CD4-positive, CD25-positive, alpha-beta regulatory T cell (primary cell): Measurements from ENCODE around the gene TMEM50A. TPM values are rescaled to one million over a fixed set of nuclear protein-coding genes. Genes with fewer than 3 reads are reported as not detected.
"Not testable (repeated sequence)": the region's sequence is repeated elsewhere in the genome, so short reads cannot be mapped to it uniquely, and the experiment has no call there.

ENCODE experiments used
- ATAC-seq, 2 donors: fragments of 150-1000 bp; cut with Tn5 transposase; one replicate each; pipeline ENCODE4 v1.10.0; 2021; ENCODE audit warnings: low read depth in 2 of 2, moderate number of reproducible peaks in 2 of 2, moderate library complexity in 1 of 2
- DNase-seq, 3 donors: peaks; one replicate each; pipeline versions ENCODE4 v3.0.0 to v3.0.0-alpha.2; 2012 to 2022; ENCODE audit warnings: mixed read lengths in 1 of 3
- H3K27ac ChIP-seq: one replicate; pipeline ENCODE4 v1.7.0; 2013; ENCODE audit warnings: mild to moderate bottlenecking, low read length; ENCODE audit not compliant: insufficient read depth, poor library complexity, severe bottlenecking
- H3K27me3 ChIP-seq: one replicate; pipeline ENCODE4 v1.7.0; 2013; ENCODE audit warnings: low read length; ENCODE audit not compliant: control insufficient read depth, insufficient read depth
- H3K36me3 ChIP-seq: one replicate; pipeline ENCODE4 v1.7.0; 2013; ENCODE audit warnings: mild to moderate bottlenecking, low read length, moderate library complexity; ENCODE audit not compliant: control insufficient read depth, insufficient read depth
- H3K4me1 ChIP-seq: 2 replicates; pipeline ENCODE4 v1.7.0; 2013; ENCODE audit warnings: mild to moderate bottlenecking, low read length; ENCODE audit not compliant: insufficient read depth, control insufficient read depth, poor library complexity, severe bottlenecking
- H3K4me3 ChIP-seq: one replicate; pipeline ENCODE4 v1.7.0; 2013; ENCODE audit warnings: low read depth, mild to moderate bottlenecking, low read length, moderate library complexity
- H3K9me3 ChIP-seq, 2 experiments: 1 replicate in 1 of 2; 2 replicates in 1 of 2; pipeline ENCODE4 v1.7.0; 2013; ENCODE audit warnings: low read length in 2 of 2, mild to moderate bottlenecking in 1 of 2, moderate library complexity in 1 of 2; ENCODE audit not compliant: control insufficient read depth in 2 of 2
- H3K27ac Mint-ChIP-seq, 3 donors: one replicate each; pipeline ENCODE4 v1.8.0; 2020 to 2022; ENCODE audit warnings: mild to moderate bottlenecking in 3 of 3, mixed read lengths in 3 of 3, moderate library complexity in 2 of 3
- H3K27me3 Mint-ChIP-seq: one replicate; pipeline ENCODE4 v1.8.0; 2022; ENCODE audit warnings: mild to moderate bottlenecking, mixed read lengths
- H3K36me3 Mint-ChIP-seq: one replicate; pipeline ENCODE4 v1.8.0; 2020; ENCODE audit warnings: mixed read lengths
- H3K4me1 Mint-ChIP-seq, 4 donors: one replicate each; pipeline ENCODE4 v1.8.0; 2020 to 2022; ENCODE audit warnings: mixed read lengths in 4 of 4, mild to moderate bottlenecking in 1 of 4
- H3K4me3 Mint-ChIP-seq, 4 donors: one replicate each; pipeline ENCODE4 v1.8.0; 2020 to 2022; ENCODE audit warnings: mild to moderate bottlenecking in 4 of 4, mixed read lengths in 4 of 4, moderate library complexity in 3 of 4
- H3K9me3 Mint-ChIP-seq, 7 donors: one replicate each; pipeline ENCODE4 v1.8.0; 2020 to 2022; ENCODE audit warnings: mixed read lengths in 7 of 7, mild to moderate bottlenecking in 3 of 7, moderate library complexity in 2 of 7
- polyA plus RNA-seq, 4 donors: library from polyadenylated mRNA; unstranded; fragments of 300-500 nt; fragmentation: Illumina TruSeq; gene quantifications; one replicate each; pipeline ENCODE4 v1.2.3, GENCODE V29; 2021
- total RNA-seq: library from RNA; stranded (reverse); gene quantifications from one replicate; pipeline ENCODE4 v1.2.3, GENCODE V29; 2022

The TMEM50A gene
- total and polyA plus RNA-seq, 5 donors from 2014 or later, result 127 to 326 (median 238) TPM

DNA sequence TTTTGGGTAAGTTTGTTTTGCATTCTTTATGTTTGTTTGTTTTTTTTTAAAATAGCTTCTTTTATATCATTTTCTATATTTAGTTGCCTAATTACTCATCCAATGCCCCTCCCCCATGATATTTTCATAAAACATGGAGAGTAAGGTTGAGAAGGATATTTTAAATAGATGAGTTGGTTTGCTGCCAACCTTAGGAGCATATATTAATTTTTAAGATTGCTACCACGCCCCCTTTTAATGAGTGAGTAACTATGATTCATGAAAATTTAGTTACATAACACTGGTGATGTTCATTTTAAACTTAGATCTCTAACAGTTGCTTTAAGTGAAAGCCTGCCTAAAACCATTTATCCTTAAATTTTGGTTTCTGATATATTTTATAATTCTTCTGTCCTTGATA is 18.7 kb downstream of the TMEM50A start:
- Histone ChIP-seq H3K4me1 (peaks cover 10% of the 10 kb centered on the region), H3K9me3 (no peaks in the 10 kb centered on the region), H3K36me3 (peaks cover 69% of the 10 kb centered on the region), H3K4me3 (no peak overlapping the region), H3K27ac (peak overlapping the region; percentile 53), H3K27me3 (no peaks in the 10 kb centered on the region)
- DNase-seq, result no peak
- peaks cover 26% of the 10 kb centered on the region for H3K36me3 Mint-ChIP-seq
- ATAC-seq, result peak; percentile 40 to 50
- H3K4me1 Mint-ChIP-seq, result peaks cover 11 to 28% (median 26%) of the 10 kb centered on the region in 4 donors
- no peaks in the 10 kb centered on the region for H3K9me3 Mint-ChIP-seq
- no peak overlapping the region for H3K4me3 Mint-ChIP-seq
- H3K27me3 Mint-ChIP-seq, result no peaks in the 10 kb centered on the region
- peak overlapping the region; percentile 72 to 95 (median 81) for H3K27ac Mint-ChIP-seq

DNA sequence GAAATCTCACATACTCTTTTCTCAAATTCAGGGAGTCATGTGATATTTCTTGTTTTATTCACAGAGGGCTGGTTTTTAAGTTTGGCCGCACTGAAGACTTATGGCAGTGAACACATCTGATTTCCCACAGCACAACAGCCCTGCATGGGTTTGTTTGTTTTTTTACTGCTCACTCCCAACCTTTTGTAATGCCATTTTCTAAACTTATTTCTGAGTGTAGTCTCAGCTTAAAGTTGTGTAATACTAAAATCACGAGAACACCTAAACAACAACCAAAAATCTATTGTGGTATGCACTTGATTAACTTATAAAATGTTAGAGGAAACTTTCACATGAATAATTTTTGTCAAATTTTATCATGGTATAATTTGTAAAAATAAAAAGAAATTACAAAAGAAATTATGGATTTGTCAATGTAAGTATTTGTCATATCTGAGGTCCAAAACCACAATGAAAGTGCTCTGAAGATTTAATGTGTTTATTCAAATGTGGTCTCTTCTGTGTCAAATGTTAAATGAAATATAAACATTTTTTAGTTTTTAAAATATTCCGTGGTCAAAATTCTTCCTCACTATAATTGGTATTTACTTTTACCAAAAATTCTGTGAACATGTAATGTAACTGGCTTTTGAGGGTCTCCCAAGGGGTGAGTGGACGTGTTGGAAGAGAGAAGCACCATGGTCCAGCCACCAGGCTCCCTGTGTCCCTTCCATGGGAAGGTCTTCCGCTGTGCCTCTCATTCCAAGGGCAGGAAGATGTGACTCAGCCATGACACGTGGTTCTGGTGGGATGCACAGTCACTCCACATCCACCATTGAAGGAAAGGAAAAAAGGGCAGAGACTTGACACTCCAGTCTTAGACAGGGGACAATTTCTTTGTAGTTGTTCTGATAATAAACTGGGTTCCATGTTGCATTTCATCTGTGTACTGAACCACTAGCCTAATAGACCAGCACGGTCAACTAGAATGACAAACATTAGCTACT is 22.8 kb downstream of the TMEM50A start:
- no peak for ATAC-seq
- H3K4me1 ChIP-seq, result peaks cover 8% of the 10 kb centered on the region
- no peaks in the 10 kb centered on the region for H3K9me3 Mint-ChIP-seq
- peaks cover 2 to 19% (median 17%) of the 10 kb centered on the region in 4 donors for H3K4me1 Mint-ChIP-seq
- no peak overlapping the region for H3K27ac ChIP-seq
- no peaks in the 10 kb centered on the region for H3K27me3 Mint-ChIP-seq
- peak overlapping the region in 1 of 3 donors; percentile 29 for H3K27ac Mint-ChIP-seq
- no peaks in the 10 kb centered on the region for H3K27me3 ChIP-seq
- H3K36me3 ChIP-seq, result peaks cover 42% of the 10 kb centered on the region
- peaks cover 26% of the 10 kb centered on the region for H3K36me3 Mint-ChIP-seq
- DNase-seq, result no peak
- no peak overlapping the region for H3K4me3 Mint-ChIP-seq
- no peak overlapping the region for H3K4me3 ChIP-seq
- H3K9me3 ChIP-seq, result no peaks in the 10 kb centered on the region

DNA sequence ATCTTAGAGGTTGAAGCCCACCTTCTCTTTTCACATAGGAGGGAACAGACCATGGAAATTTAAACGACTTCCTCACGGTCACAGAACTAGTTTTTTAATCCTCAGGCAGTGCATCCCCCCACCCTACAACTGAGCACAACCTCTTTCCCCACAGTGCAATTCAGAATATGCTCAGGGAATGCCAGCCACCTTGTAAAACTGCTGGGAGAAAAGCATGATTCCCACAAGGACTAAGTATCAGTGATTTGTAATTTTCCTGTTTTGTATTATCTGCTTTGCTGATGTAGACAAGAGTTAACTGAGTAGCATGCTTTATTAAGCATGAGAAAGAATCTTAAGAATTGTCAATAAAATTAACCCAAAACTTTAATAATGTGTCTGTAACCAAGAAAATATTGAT is 23.8 kb downstream of the TMEM50A start:
- Mint-ChIP-seq H3K27me3 (no peaks in the 10 kb centered on the region), H3K27ac (peak overlapping the region in 2 of 3 donors; percentile 29 to 46), H3K4me3 (no peak overlapping the region), H3K9me3 (no peaks in the 10 kb centered on the region), H3K36me3 (peaks cover 20% of the 10 kb centered on the region), H3K4me1 (peaks cover 0 to 13% (median 9%) of the 10 kb centered on the region in 4 donors)
- Histone ChIP-seq H3K9me3 (no peaks in the 10 kb centered on the region), H3K27ac (no peak overlapping the region), H3K4me3 (no peak overlapping the region), H3K36me3 (peaks cover 37% of the 10 kb centered on the region), H3K27me3 (no peaks in the 10 kb centered on the region), H3K4me1 (no peaks in the 10 kb centered on the region)
- DNase-seq, result no peak
- ATAC-seq, result no peak

DNA sequence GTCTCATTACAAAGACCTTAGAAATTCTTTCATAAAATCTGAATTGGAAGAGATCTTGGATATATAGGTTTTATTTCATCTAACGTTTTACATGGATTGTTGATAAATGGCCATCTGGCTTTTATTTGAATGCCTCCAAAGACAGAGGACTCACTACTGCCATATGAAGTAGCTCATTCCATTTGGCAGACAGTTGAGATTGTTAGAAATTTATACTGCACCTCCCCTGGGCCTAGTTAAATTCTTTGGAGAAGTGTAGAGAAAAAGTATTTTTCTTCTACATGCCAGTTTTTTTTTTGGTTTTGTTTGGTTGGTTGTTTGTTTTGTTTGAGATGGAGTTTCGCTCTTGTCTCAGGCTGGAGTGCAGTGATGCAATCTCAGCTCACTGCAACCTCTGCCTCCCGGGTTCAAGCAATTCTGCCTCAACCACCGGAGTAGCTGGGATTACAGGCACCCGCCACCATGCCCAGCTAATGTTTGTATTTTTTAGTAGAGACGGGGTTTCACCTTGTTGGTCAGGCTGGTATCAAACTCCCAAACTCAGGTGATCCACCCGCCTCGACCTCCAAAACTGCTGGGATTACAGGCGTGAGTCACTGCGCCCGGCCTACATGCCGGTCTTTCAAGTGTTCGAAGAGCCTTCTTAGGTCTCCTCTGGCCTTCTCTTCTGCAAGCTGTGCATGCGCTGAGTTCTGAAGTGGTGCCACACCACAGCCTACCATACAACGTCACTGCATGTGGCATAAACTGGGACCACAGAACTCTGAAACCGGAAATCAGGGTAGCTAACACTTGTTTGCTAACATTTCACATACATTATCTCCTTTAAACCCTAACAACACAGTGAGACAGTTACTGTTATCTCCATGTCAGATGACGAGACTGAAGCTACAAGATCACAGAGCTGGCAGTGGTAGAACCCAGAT is 24.8 kb downstream of the TMEM50A start:
- H3K27ac Mint-ChIP-seq, H3K4me3 Mint-ChIP-seq: not testable (repeated sequence)

DNA sequence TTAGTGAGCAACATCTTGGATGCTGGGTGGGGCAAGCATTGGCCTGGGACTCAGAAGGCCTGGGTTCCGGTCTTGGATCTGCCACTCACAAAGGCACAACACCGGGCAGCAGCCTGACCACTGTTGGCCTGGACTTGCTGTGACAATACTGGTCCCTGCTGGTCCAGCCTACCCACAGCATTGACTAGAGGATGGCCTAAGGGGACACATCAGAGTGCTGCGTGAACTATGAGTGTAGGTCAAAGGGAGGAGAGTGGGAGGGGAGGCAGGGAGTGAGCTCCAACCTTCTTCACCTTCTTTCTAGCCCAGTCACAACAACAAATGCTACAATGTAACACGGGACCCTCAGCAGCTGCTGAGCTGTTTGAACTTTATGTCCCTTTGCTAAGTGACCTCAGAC is 31.1 kb downstream of the TMEM50A start:
- Mint-ChIP-seq H3K27ac (no peak overlapping the region), H3K36me3 (no peaks in the 10 kb centered on the region), H3K9me3 (peaks cover 0 to 2% (median 0%) of the 10 kb centered on the region in 7 donors), H3K4me3 (no peak overlapping the region), H3K4me1 (no peaks in the 10 kb centered on the region), H3K27me3 (no peaks in the 10 kb centered on the region)
- Histone ChIP-seq H3K4me3 (no peak overlapping the region), H3K36me3 (no peaks in the 10 kb centered on the region), H3K27me3 (no peaks in the 10 kb centered on the region), H3K4me1 (no peaks in the 10 kb centered on the region), H3K27ac (no peak overlapping the region), H3K9me3 (no peaks in the 10 kb centered on the region)
- DNase-seq (no peak), ATAC-seq (no peak)

More for the DNA sequence above, 24.8 kb downstream of the TMEM50A start:
- not testable (repeated sequence) for H3K27ac ChIP-seq, H3K4me1 Mint-ChIP-seq, H3K4me3 ChIP-seq, H3K9me3 ChIP-seq, H3K27me3 Mint-ChIP-seq, H3K9me3 Mint-ChIP-seq, DNase-seq, H3K4me1 ChIP-seq, H3K27me3 ChIP-seq
- H3K36me3 Mint-ChIP-seq, result peaks cover 16% of the 10 kb centered on the region
- peak; percentile 83 to 94 for ATAC-seq
- H3K36me3 ChIP-seq, result peaks cover 34% of the 10 kb centered on the region

DNA sequence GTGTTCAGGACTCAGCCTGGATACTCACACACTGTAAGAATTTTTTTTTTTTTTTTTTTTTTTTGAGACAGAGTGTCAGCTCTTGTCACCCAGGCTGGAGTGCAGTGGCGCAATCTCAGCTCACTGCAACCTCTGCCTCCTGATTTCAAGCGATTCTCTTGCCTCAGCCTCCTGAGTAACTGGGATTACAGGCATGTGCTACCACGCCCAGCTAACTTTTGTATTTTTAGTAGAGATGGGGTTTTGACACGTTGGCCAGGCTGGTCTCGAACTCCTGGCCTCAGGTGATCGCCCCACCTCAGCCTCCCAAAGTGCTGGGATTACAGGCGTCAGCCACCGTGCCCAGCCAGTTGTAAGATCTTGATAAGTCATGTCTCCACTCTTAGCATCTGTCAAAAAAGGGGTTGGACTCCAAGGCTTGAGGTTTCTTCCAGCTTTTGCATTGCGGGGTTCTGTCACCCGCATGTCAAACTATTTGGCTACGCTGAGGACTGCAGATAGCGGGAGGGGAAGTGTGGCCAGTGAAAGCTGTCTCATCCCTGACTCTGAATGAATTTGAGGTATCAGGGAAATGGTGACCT is 31.6 kb downstream of the TMEM50A start:
- not testable (repeated sequence) for H3K4me1 Mint-ChIP-seq, ATAC-seq, H3K36me3 ChIP-seq, H3K27ac Mint-ChIP-seq, DNase-seq, H3K27ac ChIP-seq, H3K27me3 ChIP-seq, H3K4me1 ChIP-seq, H3K4me3 ChIP-seq, H3K9me3 ChIP-seq, H3K27me3 Mint-ChIP-seq, H3K4me3 Mint-ChIP-seq, H3K9me3 Mint-ChIP-seq, H3K36me3 Mint-ChIP-seq

DNA sequence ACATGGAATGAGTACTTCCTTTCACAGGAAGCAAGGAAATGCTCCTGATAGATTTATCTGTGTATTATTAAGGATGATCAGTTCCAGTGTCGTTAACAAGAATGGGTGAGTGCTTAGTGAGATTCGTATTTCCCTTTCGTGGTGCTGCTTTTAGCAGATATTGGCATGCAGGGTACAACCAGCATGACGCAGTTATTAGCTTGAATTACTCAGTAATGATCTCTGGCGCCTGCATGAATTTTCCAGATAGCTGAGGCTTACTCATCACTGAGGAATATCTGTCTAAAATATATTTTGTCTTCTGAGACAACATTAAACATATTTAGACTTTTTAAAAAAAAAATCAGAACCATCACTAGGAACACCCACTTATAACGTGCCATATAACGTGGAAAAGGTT is 33.6 kb downstream of the TMEM50A start:
- H3K27me3 ChIP-seq, H3K4me1 Mint-ChIP-seq, H3K27ac Mint-ChIP-seq, ATAC-seq, H3K36me3 Mint-ChIP-seq, H3K9me3 ChIP-seq, DNase-seq, H3K4me3 Mint-ChIP-seq, H3K4me3 ChIP-seq, H3K4me1 ChIP-seq, H3K27ac ChIP-seq, H3K9me3 Mint-ChIP-seq, H3K27me3 Mint-ChIP-seq, H3K36me3 ChIP-seq: not testable (repeated sequence)
